Subcutaneous adipose tissue (tissue), 4 donors: ENCODE data around the gene NAV2. TPM values are rescaled to one million over a fixed set of nuclear protein-coding genes. Genes with fewer than 3 reads are reported as not detected.

Source experiments
- CTCF ChIP-seq: fragments of 450-650 bp; IDR thresholded peaks from one replicate; pipeline ENCODE4 v1.5.1; 2016; ENCODE audit warnings: low read depth, mild to moderate bottlenecking, control low read depth, antibody characterized with exemption, moderate library complexity
- total RNA-seq, 4 donors: library from RNA; depleted of rRNA; stranded (reverse); fragments of >200 nt; gene quantifications; one replicate each; pipeline ENCODE4 v1.1.0, GENCODE V29; 2016

NAV2 gene
- total RNA-seq, 4 donors from 2014 or later = 13.6 to 31.5 (median 27.8) TPM

DNA sequence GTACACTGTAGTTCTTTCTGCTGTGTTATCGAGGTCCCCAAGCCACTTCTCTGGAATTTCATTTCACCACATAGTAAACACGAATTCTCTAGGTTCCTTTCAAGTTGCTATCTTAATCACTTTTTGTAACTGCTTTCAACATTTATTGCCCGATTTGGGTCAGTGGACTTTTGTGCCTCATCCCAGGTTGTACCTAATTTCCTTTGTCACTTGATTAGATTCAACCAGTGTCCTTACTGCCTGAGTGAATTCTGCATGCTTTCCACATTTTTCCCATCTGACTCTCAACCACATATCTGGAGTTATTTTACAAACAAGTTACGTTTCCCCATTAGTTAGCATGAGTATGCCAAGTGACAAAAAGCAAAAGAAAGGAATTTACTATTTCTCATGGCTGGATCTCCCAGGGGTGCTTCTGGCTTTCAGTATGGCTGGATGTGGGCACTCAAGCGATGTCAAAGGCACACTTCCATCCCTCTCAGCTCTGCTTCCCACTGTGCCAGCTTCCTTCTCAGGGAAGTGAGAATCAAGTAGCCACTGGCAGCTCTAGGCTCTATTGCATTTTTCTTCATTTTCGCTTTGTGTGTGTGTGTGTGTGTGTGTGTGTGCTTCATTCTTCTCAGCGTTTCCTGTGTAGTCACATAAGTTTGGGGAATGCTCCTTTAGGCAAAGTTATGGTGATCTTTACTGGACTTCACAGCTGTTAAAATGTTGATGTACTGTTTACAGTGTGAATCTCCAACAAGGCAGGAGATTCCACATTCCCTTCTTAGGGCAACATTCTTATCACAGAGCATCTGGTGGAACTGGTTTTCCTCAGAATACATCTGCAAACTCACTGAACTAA is 318.7 kb downstream of the NAV2 start:
- TF ChIP-seq CTCF = no peak

- no peak for TF ChIP-seq CTCF
Measured at GRCh38 chr11:20032127-20032526, 319.5 kb downstream of the NAV2 start.

- TF ChIP-seq CTCF = no peak
Measured at GRCh38 chr11:20032577-20033260, 320.1 kb downstream of the NAV2 start.

DNA sequence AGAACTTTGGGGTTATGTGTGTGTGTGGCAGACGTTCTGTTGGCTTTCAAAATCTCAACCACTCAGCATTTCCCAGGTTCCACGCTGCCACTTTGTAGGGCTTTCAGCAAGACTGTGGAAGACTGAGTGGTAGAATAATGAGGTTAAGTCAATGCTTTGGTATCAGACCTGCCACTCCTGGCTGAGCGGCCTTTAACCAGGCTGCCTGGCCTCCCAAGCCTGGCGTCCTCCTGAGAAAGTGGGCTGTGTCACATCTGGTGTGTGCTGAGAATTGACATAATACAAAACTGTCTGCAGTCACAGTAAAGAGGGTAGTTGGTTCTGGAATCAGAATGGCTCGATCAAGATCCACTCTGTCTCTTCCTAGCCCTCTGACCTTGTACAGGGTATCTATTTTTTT is 321.2 kb downstream of the NAV2 start:
- TF ChIP-seq CTCF = no peak

GRCh38 chr11:20034941-20035340 is 322.3 kb downstream of the NAV2 start:
- TF ChIP-seq CTCF = no peak

GRCh38 chr11:20035375-20035700 is 322.7 kb downstream of the NAV2 start:
- TF ChIP-seq CTCF = no peak

DNA sequence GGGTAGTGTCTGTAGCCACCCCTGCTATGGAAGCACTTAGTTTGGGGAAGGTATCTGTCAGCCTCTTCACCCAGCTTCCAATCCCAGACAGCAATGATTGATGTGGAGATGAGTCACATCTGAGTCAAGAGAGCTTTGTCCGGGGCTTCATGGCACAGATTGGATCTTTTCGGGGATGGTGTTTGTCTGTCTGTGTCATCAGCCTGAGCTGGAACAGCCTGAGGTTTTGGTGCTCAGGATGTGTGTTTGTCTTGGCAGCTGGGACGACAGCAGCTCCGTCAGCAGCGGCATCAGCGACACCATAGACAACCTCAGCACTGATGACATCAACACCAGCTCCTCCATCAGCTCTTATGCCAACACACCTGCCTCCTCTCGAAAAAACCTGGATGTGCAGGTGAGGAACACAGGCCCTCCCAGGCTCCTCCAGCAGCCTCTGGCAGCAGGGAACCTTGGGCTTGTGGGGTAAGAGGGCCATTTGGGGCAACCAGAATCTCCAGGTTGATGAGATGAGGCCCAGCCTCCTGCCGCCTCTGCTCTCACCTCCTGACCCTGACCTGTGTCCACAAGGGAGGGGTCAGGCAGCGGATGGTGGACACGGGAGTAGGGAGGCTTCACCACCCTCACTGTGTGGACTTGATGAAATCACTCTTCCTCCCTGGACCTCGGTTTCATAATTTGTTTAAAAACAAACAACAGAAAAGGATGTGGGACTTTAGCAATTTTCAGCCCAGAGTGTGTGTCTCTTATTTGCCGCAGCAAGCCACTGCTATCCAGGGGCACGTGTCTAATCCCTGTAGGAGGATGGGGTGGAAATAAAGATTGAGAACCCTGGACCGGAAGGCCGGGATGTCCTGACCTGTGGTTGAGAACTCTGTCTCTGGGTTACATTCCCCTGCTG is 323.3 kb downstream of the NAV2 start:
- no peak for TF ChIP-seq CTCF
